ENCODE measurements around the gene KAT7.
"Not testable (repeated sequence)": the region's sequence is repeated elsewhere in the genome, so short reads cannot be mapped to it uniquely, and the experiment has no call there.

KAT7 gene

DNA sequence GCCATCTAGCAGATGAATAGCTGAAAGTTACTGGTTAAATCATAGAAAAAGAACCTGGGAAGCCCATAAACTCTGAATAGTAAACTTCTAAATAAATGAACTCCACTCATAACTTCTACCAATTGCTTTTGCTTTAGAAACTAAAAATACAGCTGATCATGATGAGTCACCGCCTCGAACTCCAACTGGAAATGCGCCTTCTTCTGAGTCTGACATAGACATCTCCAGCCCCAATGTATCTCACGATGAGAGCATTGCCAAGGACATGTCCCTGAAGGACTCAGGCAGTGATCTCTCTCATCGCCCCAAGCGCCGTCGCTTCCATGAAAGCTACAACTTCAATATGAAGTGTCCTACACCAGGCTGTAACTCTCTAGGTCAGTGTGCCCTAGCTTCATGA, 9.7 kb downstream of the KAT7 start:
- DNase-seq (ENCODE audit: low read depth in 2 of 3, low spot score in 2 of 3) = no peak

DNA sequence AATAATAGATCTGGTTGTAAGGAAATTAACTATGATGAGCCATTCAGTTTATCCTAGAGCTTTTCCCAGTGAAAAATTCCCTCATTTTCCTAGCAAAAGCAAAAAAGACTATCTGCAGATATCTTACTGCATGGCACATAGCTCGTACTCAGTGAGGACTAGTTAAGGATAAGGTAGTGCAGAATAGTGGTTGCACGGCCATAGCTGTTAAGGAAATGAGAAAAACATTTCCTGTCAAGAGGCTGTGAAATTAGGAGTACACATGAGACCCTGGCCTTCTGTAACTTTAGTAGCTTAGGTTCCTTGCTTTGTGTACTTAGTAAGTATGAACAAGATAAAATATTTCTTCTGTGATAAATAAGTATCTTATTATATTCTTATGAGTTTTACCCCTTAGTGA, 10.3 kb downstream of the KAT7 start:
- no peak for DNase-seq (ENCODE audit: low read depth in 2 of 3, low spot score in 2 of 3)

DNA sequence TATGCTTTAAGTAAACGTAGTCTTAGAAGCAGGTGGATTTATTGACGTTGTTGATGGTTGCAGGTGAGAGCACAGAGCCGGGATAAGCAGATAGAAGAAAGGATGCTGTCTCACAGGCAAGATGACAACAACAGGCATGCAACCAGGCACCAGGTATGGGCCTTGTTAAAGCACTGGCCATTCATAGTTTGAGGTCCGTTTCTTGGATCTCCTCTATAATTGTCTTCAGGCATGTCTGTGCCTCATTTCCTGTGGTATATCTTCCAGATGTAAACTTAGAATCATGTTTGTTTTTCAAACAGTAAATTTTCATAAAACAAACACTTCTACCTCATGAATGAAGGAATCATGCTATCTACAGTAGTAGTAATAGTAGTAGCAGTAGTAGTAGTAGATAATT, 20.6 kb downstream of the KAT7 start:
- DNase-seq (ENCODE audit: low read depth in 2 of 3, low spot score in 2 of 3) = no peak

GRCh38 chr17:49814781-49815529, 26.5 kb downstream of the KAT7 start:
- DNase-seq (ENCODE audit: low read depth in 2 of 3, low spot score in 2 of 3) = no peak

- DNase-seq (ENCODE audit: low read depth in 2 of 3, low spot score in 2 of 3) = no peak
Observed at GRCh38 chr17:49815761-49816281, 27.3 kb downstream of the KAT7 start.

DNA sequence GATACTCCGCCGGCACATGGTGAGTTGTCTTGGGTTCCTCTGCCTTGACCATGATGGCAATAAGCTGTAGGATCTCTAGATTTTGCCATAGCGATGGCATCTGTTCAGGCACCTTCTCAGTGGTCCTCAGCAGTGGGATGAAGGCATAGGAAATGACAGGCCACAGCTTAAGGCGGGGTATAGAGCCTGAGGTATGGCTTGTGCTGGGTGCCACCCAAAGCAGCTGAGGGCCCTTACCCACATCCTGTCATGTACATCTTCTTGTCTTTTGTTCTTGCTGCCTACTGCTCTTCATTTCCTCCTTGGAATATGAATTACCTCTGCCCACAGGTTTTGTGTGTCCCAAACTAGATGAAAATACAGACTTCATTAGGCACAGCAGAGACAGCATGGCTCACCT, 29.5 kb downstream of the KAT7 start:
- DNase-seq (ENCODE audit: low read depth in 2 of 3, low spot score in 2 of 3) = no peak

DNA sequence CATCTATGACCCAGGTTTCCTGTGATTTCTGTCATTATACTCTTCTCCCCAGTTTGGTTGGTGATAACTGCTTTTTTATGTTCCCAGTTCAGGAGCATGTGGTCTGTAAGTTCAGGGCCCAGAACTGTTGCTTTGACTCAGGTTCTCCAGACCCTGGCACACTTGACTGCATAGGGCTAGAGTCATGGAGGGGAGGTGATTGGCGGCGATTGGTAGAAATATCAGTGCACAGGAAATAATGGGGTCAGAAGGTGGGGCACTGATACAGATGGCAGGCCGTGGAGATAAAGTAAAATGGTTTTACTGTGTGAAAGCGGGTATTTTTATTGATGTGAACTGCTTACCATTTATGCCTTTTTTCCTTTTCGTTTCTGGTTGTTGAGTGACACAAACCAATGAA, 30.7 kb downstream of the KAT7 start:
- no peak for DNase-seq (ENCODE audit: low read depth in 2 of 3, low spot score in 2 of 3)

DNA sequence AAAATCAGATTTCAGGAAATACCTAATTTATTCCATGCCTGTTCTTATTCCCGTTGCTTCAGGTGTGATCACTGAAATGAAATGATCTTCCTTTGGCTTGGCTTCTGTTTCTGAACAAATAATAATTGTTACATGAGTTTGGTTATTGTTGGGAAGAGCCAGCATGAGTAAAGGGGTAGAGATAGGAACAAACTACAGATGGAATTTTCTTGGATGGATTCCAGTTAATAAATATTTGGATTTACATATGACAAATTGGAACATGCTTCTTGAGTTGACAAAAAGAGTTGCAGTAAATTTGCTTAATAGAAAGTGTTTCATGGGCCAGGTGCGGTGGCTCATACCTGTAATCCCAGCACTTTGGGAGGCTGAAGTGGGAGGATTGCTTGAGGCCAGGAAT, 31.2 kb downstream of the KAT7 start:
- no peak for DNase-seq (ENCODE audit: low read depth in 2 of 3, low spot score in 2 of 3)

- no peak for DNase-seq (ENCODE audit: low read depth in 2 of 3, low spot score in 2 of 3)
Observed at GRCh38 chr17:49820773-49821172, 32.3 kb downstream of the KAT7 start.

DNA sequence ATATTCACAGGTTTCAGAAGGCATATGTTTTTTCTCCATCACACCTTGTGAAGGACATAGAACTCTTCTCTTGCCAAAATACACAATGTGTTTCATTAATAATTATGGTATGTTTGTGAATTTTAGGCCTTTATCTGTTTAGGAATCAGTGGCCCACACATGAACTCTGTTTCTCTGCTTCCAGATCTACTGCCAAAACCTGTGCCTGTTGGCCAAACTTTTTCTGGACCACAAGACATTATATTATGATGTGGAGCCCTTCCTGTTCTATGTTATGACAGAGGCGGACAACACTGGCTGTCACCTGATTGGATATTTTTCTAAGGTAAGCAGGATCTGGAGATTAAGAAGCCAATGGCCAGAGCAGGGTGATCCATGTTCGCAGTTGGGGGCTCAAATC, 33.0 kb downstream of the KAT7 start:
- no peak for DNase-seq (ENCODE audit: low read depth in 2 of 3, low spot score in 2 of 3)

- DNase-seq (ENCODE audit: low read depth in 2 of 3, low spot score in 2 of 3) = no peak
Observed at GRCh38 chr17:49821916-49822315, 33.4 kb downstream of the KAT7 start.

- DNase-seq (ENCODE audit: low read depth in 2 of 3, low spot score in 2 of 3) = no peak
Observed at GRCh38 chr17:49822829-49823228, 34.3 kb downstream of the KAT7 start.

GRCh38 chr17:49823614-49824013, 35.1 kb downstream of the KAT7 start:
- DNase-seq (ENCODE audit: low read depth in 2 of 3, low spot score in 2 of 3) = no peak

DNA sequence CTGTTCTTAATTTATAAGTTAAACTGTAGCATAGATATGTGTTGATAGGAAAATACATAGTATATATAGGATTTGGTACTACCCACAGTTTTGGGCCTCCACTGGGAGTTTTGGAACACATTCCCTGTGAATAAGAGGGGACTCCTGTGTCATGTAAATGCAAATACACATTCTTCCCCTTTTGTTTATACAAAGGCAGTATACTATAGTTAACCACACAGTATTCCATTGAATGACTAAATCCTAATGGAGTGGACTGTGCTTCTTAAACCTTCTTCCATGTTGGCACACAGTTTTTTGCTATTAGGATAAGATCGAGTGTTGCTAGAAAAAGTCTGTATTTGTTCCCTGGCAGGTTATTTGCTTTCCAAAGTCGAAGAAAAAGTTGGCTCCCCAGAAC, 37.2 kb downstream of the KAT7 start:
- DNase-seq (ENCODE audit: low read depth in 2 of 3, low spot score in 2 of 3) = no peak

DNA sequence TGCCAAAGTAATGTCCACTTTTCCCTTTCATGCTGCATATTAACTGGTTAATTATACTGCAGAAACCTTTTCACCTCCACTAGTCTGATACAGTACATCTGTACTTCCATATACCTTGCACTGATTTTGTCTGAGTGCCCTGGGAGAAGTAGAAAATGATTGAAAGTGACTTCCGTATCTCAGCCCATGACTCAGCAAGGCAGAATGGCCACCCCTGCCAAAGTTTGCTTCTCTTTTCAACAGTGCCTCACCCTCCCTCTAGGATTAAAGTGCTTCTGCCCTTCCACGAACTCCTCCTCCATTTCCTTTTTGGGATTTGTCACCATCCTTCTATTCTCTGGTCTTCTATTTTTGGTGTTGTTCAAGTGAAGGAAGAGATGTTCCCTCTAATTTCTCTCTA, 39.8 kb downstream of the KAT7 start:
- not testable (repeated sequence) for DNase-seq (ENCODE audit: low read depth in 2 of 3, low spot score in 2 of 3)

GRCh38 chr17:49829026-49829425, 40.5 kb downstream of the KAT7 start:
- DNase-seq (ENCODE audit: low read depth in 2 of 3, low spot score in 2 of 3) = no peak

- DNase-seq (ENCODE audit: low read depth in 2 of 3, low spot score in 2 of 3) = no peak
Observed at GRCh38 chr17:49830605-49831004, 42.1 kb downstream of the KAT7 start.

- no peak for DNase-seq (ENCODE audit: low read depth in 2 of 3, low spot score in 2 of 3)
Observed at GRCh38 chr17:49832840-49833599, 44.5 kb downstream of the KAT7 start.

- no peak for DNase-seq (ENCODE audit: low read depth in 2 of 3, low spot score in 2 of 3)
Observed at GRCh38 chr17:49834118-49834743, 45.8 kb downstream of the KAT7 start.

DNA sequence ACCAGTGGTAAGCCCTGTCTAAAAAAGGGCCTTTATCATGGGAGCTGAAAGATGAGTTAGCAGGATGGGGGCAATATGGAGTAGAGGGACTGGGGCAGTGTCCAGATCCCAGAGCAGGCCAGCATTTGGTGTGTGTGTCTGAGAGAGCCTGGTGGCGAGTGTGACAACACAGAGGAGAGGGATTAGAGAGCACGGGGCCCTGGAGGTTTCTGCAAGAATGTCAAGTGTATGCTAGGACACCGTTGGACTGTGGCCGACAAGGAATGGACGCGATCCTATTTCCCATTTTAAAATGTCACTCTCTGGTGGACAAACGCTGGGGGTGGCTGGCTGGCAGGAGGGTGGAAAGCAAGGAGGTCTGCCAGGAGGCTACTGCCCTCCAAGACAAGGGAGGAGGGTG, 47.0 kb downstream of the KAT7 start:
- no peak for DNase-seq (ENCODE audit: low read depth in 2 of 3, low spot score in 2 of 3)

- no peak for DNase-seq (ENCODE audit: low read depth in 2 of 3, low spot score in 2 of 3)
Observed at GRCh38 chr17:49836111-49837030, 47.9 kb downstream of the KAT7 start.

Measured in activated CD8-positive, alpha-beta memory T cell treated with anti-CD3 and anti-CD28 coated beads for 48 hours (primary cell).